ENCODE results near the gene SYTL2. TPM values are rescaled to one million over a fixed set of nuclear protein-coding genes. Genes with fewer than 3 reads are reported as not detected.

The SYTL2 gene
- total RNA-seq, 1 donor, result 10.8 TPM

DNA sequence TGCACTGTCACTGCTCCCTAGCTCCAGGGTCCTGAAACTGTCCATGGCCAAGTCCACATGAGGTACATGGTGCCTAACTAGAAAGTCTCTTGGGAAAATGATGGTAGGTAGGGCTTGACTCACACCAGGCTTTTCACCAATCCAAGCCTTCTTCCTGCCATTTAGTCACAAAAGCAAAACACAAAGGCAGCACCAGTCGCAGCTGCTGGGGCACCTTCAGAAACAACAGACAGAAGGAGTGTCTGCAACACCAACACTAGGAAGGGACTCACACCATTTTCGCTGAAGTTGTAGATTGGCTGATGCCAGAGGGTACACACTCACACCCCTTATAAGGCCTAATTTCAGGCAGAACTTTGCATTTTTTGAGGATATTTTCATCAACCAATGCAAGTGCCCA, 55.7 kb downstream of the SYTL2 start:
- no peak overlapping the region for H3K4me3 ChIP-seq (ENCODE audit: low read depth, low read length)
- no peak for DNase-seq (ENCODE audit: low read depth)
- no peak for TF ChIP-seq CTCF (IDR thresholded peaks at IDR 0.05; ENCODE audit: insufficient read depth, low read depth, low read length)

GRCh38 chr11:85752890-85753581, 57.9 kb downstream of the SYTL2 start:
- no peak overlapping the region for H3K4me3 ChIP-seq (ENCODE audit: low read depth, low read length)
- no peak for TF ChIP-seq CTCF (IDR thresholded peaks at IDR 0.05; ENCODE audit: insufficient read depth, low read depth, low read length)
- DNase-seq (ENCODE audit: low read depth), result no peak

DNA sequence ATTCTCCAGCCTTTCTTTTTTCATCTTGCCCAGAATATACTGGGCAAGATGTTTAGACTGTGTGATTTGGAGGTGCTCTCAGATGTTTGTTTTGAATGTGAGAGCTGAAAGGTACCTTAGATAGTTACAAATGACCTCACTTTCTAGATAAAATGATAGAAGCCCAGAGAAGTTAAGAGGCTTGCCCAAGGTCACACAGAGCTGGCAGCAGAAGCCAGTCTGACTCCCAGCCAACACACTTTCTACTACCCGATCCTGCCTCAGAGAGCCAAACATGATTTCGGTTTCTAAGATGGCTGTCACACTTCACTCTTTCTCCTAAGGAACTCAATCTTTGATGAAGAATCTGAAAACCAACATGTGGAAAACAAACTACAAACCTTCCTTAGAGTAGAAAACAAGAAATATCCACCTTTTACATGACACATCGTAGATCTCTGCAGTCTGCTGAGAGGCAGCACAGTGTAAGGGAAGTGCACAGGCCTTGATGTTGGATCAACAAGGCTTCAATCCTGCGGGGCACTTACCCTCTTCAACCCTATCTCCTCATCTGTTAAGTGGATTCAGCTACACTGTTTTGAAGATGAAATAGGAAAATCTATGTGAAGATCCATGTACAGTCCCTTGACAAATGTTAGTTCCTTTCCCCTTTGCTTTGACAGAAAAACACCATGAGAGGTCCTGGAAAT, 58.6 kb downstream of the SYTL2 start:
- TF ChIP-seq CTCF (IDR thresholded peaks at IDR 0.05; ENCODE audit: insufficient read depth, low read depth, low read length), result no peak
- no peak for DNase-seq (ENCODE audit: low read depth)
- no peak overlapping the region for H3K4me3 ChIP-seq (ENCODE audit: low read depth, low read length)

GRCh38 chr11:85751724-85752123, 59.2 kb downstream of the SYTL2 start:
- TF ChIP-seq CTCF (IDR thresholded peaks at IDR 0.05; ENCODE audit: insufficient read depth, low read depth, low read length), result no peak
- no peak overlapping the region for H3K4me3 ChIP-seq (ENCODE audit: low read depth, low read length)
- DNase-seq (ENCODE audit: low read depth), result no peak

GRCh38 chr11:85750646-85751045, 60.3 kb downstream of the SYTL2 start:
- H3K4me3 ChIP-seq (ENCODE audit: low read depth, low read length), result no peak overlapping the region
- DNase-seq (ENCODE audit: low read depth), result no peak
- TF ChIP-seq CTCF (IDR thresholded peaks at IDR 0.05; ENCODE audit: insufficient read depth, low read depth, low read length), result no peak

GRCh38 chr11:85749884-85750283, 61.1 kb downstream of the SYTL2 start:
- DNase-seq (ENCODE audit: low read depth), result no peak
- no peak overlapping the region for H3K4me3 ChIP-seq (ENCODE audit: low read depth, low read length)
- TF ChIP-seq CTCF (IDR thresholded peaks at IDR 0.05; ENCODE audit: insufficient read depth, low read depth, low read length), result no peak

All from fibroblast of villous mesenchyme (primary cell).